ENCODE measurements around the gene PTPN1.

DNA sequence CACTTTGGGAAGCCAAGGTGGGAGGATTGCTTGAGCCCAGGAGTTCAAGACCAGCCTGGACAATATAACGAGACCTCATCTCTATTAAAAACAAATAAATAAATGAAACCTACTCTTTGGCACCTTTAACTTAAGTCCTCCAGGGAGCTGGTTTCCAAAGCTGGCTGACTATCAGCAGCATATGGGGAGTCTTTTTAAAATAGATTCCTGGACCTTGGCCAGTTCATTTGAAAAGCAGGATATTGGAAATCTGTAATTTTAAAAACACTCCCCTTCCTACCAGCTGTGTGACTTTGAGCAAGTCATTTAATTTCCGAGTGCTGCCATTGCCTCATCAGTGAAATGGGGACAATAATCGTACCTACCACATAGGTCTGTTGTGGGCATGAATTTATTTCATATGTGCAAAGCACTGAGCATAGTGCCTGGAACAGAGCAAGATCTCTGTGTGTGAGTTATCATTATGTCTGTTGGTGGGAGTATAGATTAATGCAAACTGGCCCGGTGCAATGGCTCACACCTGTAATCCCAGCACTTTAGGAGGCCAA, 40.9 kb upstream of the PTPN1 start:
- TF ChIP-seq, protein P1, sequence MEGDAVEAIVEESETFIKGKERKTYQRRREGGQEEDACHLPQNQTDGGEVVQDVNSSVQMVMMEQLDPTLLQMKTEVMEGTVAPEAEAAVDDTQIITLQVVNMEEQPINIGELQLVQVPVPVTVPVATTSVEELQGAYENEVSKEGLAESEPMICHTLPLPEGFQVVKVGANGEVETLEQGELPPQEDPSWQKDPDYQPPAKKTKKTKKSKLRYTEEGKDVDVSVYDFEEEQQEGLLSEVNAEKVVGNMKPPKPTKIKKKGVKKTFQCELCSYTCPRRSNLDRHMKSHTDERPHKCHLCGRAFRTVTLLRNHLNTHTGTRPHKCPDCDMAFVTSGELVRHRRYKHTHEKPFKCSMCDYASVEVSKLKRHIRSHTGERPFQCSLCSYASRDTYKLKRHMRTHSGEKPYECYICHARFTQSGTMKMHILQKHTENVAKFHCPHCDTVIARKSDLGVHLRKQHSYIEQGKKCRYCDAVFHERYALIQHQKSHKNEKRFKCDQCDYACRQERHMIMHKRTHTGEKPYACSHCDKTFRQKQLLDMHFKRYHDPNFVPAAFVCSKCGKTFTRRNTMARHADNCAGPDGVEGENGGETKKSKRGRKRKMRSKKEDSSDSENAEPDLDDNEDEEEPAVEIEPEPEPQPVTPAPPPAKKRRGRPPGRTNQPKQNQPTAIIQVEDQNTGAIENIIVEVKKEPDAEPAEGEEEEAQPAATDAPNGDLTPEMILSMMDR (IDR thresholded peaks at IDR 0.05) = no peak
- TF ChIP-seq POLR2AphosphoS5 (IDR thresholded peaks at IDR 0.05) (no peak), POLR2A (IDR thresholded peaks at IDR 0.05) (no peak), EP300 (IDR thresholded peaks at IDR 0.05) (no peak)

Data from stomach (tissue), 4 donors.